GM23338 (cell line): ENCODE measurements around the gene PLA2G6. TPM values are rescaled to one million over a fixed set of nuclear protein-coding genes. Genes with fewer than 3 reads are reported as not detected.
A peak's percentile ranks its signal among the peaks of the same experiment; 100 is the strongest.

ENCODE experiments used
- ATAC-seq: fragments of 200-7000 bp; cut with Tn5 transposase; 3 replicates; pipeline ENCODE4 v1.9.1; 2020
- DNase-seq: peaks from one replicate; pipeline ENCODE4 v3.0.0-alpha.2; 2015; ENCODE audit warnings: low spot score
- H2AFZ ChIP-seq: fragments of 200-600 bp; sonication (generic); 2 replicates; pipeline ENCODE4 v1.8.0; 2016; ENCODE audit warnings: antibody characterized with exemption, mild to moderate bottlenecking, moderate library complexity
- H3F3A ChIP-seq: fragments of 200-600 bp; sonication (generic); replicated peaks from 2 replicates; pipeline ENCODE4 v1.8.0; 2017; ENCODE audit warnings: antibody characterized with exemption, mixed run types, low read depth
- H3K27ac ChIP-seq: fragments of 200-600 bp; sonication (generic); 2 replicates; pipeline ENCODE4 v1.6.1; 2016; ENCODE audit warnings: low read depth
- H3K27me3 ChIP-seq: fragments of 200-600 bp; sonication (generic); 2 replicates; pipeline ENCODE4 v1.8.0; 2016; ENCODE audit warnings: mild to moderate bottlenecking, mixed run types, moderate library complexity; ENCODE audit not compliant: insufficient read depth
- H3K36me3 ChIP-seq: fragments of 200-600 bp; sonication (generic); 2 replicates; pipeline ENCODE4 v1.8.0; 2016; ENCODE audit warnings: mild to moderate bottlenecking; ENCODE audit not compliant: insufficient read depth
- H3K4me1 ChIP-seq: fragments of 200-600 bp; sonication (generic); 2 replicates; pipeline ENCODE4 v1.8.0; 2016; ENCODE audit warnings: mild to moderate bottlenecking, moderate library complexity; ENCODE audit not compliant: insufficient read depth
- H3K4me2 ChIP-seq: fragments of 200-600 bp; sonication (generic); 2 replicates; pipeline ENCODE4 v1.7.1; 2017; ENCODE audit warnings: mixed run types
- H3K4me3 ChIP-seq: fragments of 200-600 bp; sonication (generic); 2 replicates; pipeline ENCODE4 v1.6.1; 2016; ENCODE audit warnings: mixed run types
- H3K79me2 ChIP-seq: fragments of 200-600 bp; sonication (generic); replicated peaks from 2 replicates; pipeline ENCODE4 v1.8.0; 2017; ENCODE audit warnings: mild to moderate bottlenecking; ENCODE audit not compliant: insufficient read depth
- H3K9me2 ChIP-seq: fragments of 200-600 bp; sonication (generic); 2 replicates; pipeline ENCODE4 v1.8.0; 2017; ENCODE audit not compliant: insufficient read depth
- H4K20me1 ChIP-seq: fragments of 200-600 bp; sonication (generic); replicated peaks from 2 replicates; pipeline ENCODE4 v1.8.0; 2017; ENCODE audit warnings: mild to moderate bottlenecking; ENCODE audit not compliant: insufficient read depth
- H3K27ac Mint-ChIP-seq: 2 replicates; pipeline ENCODE4 v1.8.0; 2020; ENCODE audit warnings: inconsistent platforms, mild to moderate bottlenecking, moderate library complexity, mixed read lengths
- H3K27me3 Mint-ChIP-seq: 3 replicates; pipeline ENCODE4 v1.8.0; 2022; ENCODE audit warnings: low read depth, mild to moderate bottlenecking, moderate library complexity, mixed read lengths, inconsistent platforms; ENCODE audit not compliant: insufficient read depth, poor library complexity
- H3K36me3 Mint-ChIP-seq: 3 replicates; pipeline ENCODE4 v1.8.0; 2021; ENCODE audit warnings: low read depth, mild to moderate bottlenecking, inconsistent platforms, moderate library complexity, mixed read lengths
- H3K4me1 Mint-ChIP-seq: 3 replicates; pipeline ENCODE4 v1.8.0; 2020; ENCODE audit warnings: mild to moderate bottlenecking, inconsistent platforms, mixed read lengths
- H3K4me3 Mint-ChIP-seq: 3 replicates; pipeline ENCODE4 v1.8.0; 2021; ENCODE audit warnings: moderate library complexity, mild to moderate bottlenecking, inconsistent platforms, mixed read lengths
- H3K9me3 Mint-ChIP-seq: 3 replicates; pipeline ENCODE4 v1.8.0; 2020; ENCODE audit warnings: moderate library complexity, mild to moderate bottlenecking, inconsistent platforms, mixed read lengths
- EZH2 ChIP-seq: fragments of 200-600 bp; sonication (generic); IDR thresholded peaks from one replicate; pipeline ENCODE4 v1.8.0; 2017; ENCODE audit warnings: antibody characterized with exemption, mild to moderate bottlenecking, low read depth; ENCODE audit not compliant: unreplicated experiment
- EZH2phosphoT487 ChIP-seq: fragments of 200-600 bp; sonication (generic); IDR thresholded peaks from one replicate; pipeline ENCODE4 v1.8.1; 2018; ENCODE audit warnings: antibody characterized with exemption; ENCODE audit not compliant: unreplicated experiment
- JUNB ChIP-seq: IDR thresholded peaks from one replicate; pipeline ENCODE4 v1.6.1; 2016; ENCODE audit warnings: antibody characterized with exemption; ENCODE audit not compliant: unreplicated experiment
- NANOG ChIP-seq: IDR thresholded peaks from 2 replicates; pipeline ENCODE4 v1.6.1; 2016; ENCODE audit warnings: antibody characterized with exemption, borderline replicate concordance
- POLR2AphosphoS5 ChIP-seq: IDR thresholded peaks from 2 replicates; pipeline ENCODE4 v1.6.1; 2016; ENCODE audit warnings: antibody characterized with exemption, low read depth
- STAT1 ChIP-seq: IDR thresholded peaks from one replicate; pipeline ENCODE4 v1.6.1; 2016; ENCODE audit warnings: antibody characterized with exemption; ENCODE audit not compliant: unreplicated experiment
- polyA plus RNA-seq: library from polyadenylated mRNA; unstranded; fragments of >200 nt; fragmentation: Nextera tagmentation; extraction: Ambion mirVana; gene quantifications from 2 replicates; pipeline ENCODE4 v1.2.1, GENCODE V29; 2016
- total RNA-seq: library from RNA; depleted of rRNA; stranded (reverse); fragments of >200 nt; shearing (Covaris generic); gene quantifications from 2 replicates; pipeline ENCODE4 v1.2.3, GENCODE V29; 2014
- TF ChIP-seq, protein P1 (sequence below): IDR thresholded peaks from 2 replicates; pipeline ENCODE4 v1.6.1; 2016; ENCODE audit warnings: antibody characterized with exemption
- TF ChIP-seq, protein P2 (sequence below): IDR thresholded peaks from one replicate; pipeline ENCODE4 v1.6.1; 2018; ENCODE audit warnings: antibody characterized with exemption; ENCODE audit not compliant: unreplicated experiment
- TF ChIP-seq, protein P3 (sequence below), 2 experiments: fragments of 200-600 bp in 1 of 2; sonication (generic) in 1 of 2; conservative IDR thresholded peaks; 2 replicates each; pipeline versions ENCODE4 v1.5.1 to v1.6.1; 2016 to 2017; ENCODE audit warnings: antibody characterized with exemption in 2 of 2, low read depth in 2 of 2, mild to moderate bottlenecking in 2 of 2, moderate library complexity in 1 of 2

The PLA2G6 gene
- total and polyA plus RNA-seq, 2 experiments from 2014 or later = 4.5 to 12.6 TPM

DNA sequence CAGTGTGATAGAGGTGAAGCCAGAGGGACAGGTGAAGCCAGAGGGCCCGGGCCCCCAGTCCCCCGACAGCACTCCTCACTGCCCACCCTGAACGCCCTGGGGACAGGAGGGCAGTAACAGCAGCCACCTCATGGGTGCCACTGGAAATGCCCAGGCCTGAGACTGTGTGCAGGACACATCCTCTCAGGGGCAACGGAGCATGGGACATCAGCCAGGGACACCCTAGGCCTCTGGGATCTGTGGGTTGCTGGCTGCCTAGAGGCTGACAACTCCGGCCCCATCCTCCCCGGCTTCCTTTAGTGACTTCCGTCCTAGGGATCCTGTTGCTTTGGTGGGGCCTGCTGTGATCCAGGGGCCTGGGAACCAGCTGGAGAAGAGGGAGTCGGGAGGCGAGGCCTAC, 53.8 kb downstream of the PLA2G6 start (continued):
- TF ChIP-seq, protein P1, sequence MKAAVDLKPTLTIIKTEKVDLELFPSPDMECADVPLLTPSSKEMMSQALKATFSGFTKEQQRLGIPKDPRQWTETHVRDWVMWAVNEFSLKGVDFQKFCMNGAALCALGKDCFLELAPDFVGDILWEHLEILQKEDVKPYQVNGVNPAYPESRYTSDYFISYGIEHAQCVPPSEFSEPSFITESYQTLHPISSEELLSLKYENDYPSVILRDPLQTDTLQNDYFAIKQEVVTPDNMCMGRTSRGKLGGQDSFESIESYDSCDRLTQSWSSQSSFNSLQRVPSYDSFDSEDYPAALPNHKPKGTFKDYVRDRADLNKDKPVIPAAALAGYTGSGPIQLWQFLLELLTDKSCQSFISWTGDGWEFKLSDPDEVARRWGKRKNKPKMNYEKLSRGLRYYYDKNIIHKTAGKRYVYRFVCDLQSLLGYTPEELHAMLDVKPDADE = no peak
- TF ChIP-seq EZH2 = no peak
- TF ChIP-seq, protein P2, sequence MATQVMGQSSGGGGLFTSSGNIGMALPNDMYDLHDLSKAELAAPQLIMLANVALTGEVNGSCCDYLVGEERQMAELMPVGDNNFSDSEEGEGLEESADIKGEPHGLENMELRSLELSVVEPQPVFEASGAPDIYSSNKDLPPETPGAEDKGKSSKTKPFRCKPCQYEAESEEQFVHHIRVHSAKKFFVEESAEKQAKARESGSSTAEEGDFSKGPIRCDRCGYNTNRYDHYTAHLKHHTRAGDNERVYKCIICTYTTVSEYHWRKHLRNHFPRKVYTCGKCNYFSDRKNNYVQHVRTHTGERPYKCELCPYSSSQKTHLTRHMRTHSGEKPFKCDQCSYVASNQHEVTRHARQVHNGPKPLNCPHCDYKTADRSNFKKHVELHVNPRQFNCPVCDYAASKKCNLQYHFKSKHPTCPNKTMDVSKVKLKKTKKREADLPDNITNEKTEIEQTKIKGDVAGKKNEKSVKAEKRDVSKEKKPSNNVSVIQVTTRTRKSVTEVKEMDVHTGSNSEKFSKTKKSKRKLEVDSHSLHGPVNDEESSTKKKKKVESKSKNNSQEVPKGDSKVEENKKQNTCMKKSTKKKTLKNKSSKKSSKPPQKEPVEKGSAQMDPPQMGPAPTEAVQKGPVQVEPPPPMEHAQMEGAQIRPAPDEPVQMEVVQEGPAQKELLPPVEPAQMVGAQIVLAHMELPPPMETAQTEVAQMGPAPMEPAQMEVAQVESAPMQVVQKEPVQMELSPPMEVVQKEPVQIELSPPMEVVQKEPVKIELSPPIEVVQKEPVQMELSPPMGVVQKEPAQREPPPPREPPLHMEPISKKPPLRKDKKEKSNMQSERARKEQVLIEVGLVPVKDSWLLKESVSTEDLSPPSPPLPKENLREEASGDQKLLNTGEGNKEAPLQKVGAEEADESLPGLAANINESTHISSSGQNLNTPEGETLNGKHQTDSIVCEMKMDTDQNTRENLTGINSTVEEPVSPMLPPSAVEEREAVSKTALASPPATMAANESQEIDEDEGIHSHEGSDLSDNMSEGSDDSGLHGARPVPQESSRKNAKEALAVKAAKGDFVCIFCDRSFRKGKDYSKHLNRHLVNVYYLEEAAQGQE = no peak
- TF ChIP-seq, protein P3, sequence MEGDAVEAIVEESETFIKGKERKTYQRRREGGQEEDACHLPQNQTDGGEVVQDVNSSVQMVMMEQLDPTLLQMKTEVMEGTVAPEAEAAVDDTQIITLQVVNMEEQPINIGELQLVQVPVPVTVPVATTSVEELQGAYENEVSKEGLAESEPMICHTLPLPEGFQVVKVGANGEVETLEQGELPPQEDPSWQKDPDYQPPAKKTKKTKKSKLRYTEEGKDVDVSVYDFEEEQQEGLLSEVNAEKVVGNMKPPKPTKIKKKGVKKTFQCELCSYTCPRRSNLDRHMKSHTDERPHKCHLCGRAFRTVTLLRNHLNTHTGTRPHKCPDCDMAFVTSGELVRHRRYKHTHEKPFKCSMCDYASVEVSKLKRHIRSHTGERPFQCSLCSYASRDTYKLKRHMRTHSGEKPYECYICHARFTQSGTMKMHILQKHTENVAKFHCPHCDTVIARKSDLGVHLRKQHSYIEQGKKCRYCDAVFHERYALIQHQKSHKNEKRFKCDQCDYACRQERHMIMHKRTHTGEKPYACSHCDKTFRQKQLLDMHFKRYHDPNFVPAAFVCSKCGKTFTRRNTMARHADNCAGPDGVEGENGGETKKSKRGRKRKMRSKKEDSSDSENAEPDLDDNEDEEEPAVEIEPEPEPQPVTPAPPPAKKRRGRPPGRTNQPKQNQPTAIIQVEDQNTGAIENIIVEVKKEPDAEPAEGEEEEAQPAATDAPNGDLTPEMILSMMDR (conservative IDR thresholded peaks at IDR 0.05; ENCODE audit: low read depth in 2 of 2) = no peak
- TF ChIP-seq NANOG = no peak
- TF ChIP-seq STAT1 = no peak

DNA sequence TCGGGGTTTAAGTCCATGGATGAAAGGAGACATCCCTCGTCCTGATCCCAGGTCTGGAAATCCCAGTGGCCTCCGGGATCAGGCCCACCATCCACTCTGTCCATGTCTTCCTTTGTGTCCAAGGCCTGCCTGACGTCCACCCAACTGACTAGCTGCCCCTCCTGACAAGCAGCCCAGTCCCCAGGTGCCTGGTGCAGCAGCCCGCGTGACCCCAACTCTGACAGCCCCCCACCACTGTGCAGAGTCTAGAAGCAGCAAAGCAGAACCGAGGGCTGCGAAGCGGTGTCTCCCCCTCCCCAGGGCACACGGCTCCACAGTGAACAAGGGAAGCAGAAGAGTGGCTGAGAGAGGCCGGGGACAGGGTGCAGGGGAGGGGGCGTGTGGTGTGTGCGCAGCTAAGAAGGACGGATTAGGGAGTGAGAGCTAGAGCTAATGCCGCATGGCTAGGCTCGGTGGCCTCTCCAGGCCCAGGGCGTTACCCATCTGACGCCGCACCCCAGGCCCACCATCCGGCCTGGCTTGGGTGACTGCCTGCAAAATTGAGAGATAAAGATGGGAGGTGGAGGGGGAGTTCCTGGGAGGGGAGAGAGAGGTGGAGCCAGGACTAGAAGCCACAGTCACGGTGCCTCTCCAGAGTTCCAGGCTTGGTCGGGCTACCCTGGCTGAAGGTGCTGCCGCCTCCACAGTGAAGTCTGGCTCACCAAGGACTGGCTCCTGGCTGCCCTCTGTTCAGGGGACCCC, 54.5 kb downstream of the PLA2G6 start:
- Mint-ChIP-seq H3K27me3 (peaks cover 5% of the 10 kb centered on the region), H3K4me3 (no peak overlapping the region)

More for the DNA sequence above, 54.5 kb downstream of the PLA2G6 start:
- DNase-seq = no peak
- no peaks in the 10 kb centered on the region for H3K27me3 ChIP-seq
- peak overlapping the region; percentile 46; the same call in 1 of the 2 replicates for H3K27ac Mint-ChIP-seq
- H2AFZ ChIP-seq = no peak overlapping the region
- no peak overlapping the region for H3K4me3 ChIP-seq
- no peak overlapping the region for H3K4me2 ChIP-seq
- H3K27ac ChIP-seq = no peak overlapping the region
- no peaks in the 10 kb centered on the region for H3K4me1 ChIP-seq
- 0 out of 2 replicates have a peak, but pooled peaks cover 3% of the 10 kb centered on the region for H3F3A ChIP-seq
- H3K9me2 ChIP-seq = no peaks in the 10 kb centered on the region
- peaks cover 4% of the 10 kb centered on the region for H3K4me1 Mint-ChIP-seq
- TF ChIP-seq EZH2phosphoT487 (no peak), JUNB (no peak), NANOG (no peak), POLR2AphosphoS5 (no peak), STAT1 (no peak)
- no peaks in the 10 kb centered on the region for H4K20me1 ChIP-seq
- no peak for ATAC-seq
- H3K36me3 Mint-ChIP-seq = no peaks in the 10 kb centered on the region; the same call in 2 of the 3 replicates
- no peaks in the 10 kb centered on the region for H3K79me2 ChIP-seq
- no peaks in the 10 kb centered on the region for H3K9me3 Mint-ChIP-seq
- no peaks in the 10 kb centered on the region for H3K36me3 ChIP-seq
